H1 (cell line): ENCODE results near the gene UNC50. TPM values are rescaled to one million over a fixed set of nuclear protein-coding genes. Genes with fewer than 3 reads are reported as not detected.

Experiments used
- CTCF ChIA-PET: fragments of 300-600 bp; sonication (Branson Sonifier 250); formaldehyde crosslinking; loops from one replicate; lab custom pipeline; 2021; ENCODE audit not compliant: partially characterized antibody; lab: Charles Lee
- POLR2A ChIA-PET: fragments of 300-600 bp; sonication (Branson Sonifier 250); formaldehyde crosslinking; loops from one replicate; lab custom pipeline; 2021; ENCODE audit warnings: inconsistent platforms; ENCODE audit not compliant: partially characterized antibody; lab: Charles Lee
- DNase-seq, 2 experiments: peaks; one replicate each; pipeline versions ENCODE4 v3.0.0 to v3.0.0-alpha.2; 2010 to 2022; ENCODE audit warnings: low spot score in 2 of 2, low read depth in 1 of 2, mixed read lengths in 1 of 2
- FAIRE-seq: peaks from 2 replicates; lab custom pipeline; 2011; peaks lifted over from hg19 to GRCh38; lab: Jason Lieb, UNC
- H2AFZ ChIP-seq: 2 replicates; pipeline ENCODE4 v1.8.1; 2012; ENCODE audit warnings: low read length, inconsistent platforms
- H2AK5ac ChIP-seq: 2 replicates; pipeline ENCODE4 v1.6.1; 2013; ENCODE audit warnings: low read depth, low read length
- H2BK120ac ChIP-seq: replicated peaks from 2 replicates; pipeline ENCODE3; 2013; ENCODE audit warnings: low read depth, low read length, inconsistent platforms
- H2BK12ac ChIP-seq: 2 replicates; pipeline ENCODE4 v1.6.1; 2013; ENCODE audit warnings: low read depth, low read length
- H2BK15ac ChIP-seq: 2 replicates; pipeline ENCODE4 v1.6.1; 2013; ENCODE audit warnings: low read length
- H2BK20ac ChIP-seq: 2 replicates; pipeline ENCODE4 v1.6.1; 2013; ENCODE audit warnings: low read length
- H2BK5ac ChIP-seq: 2 replicates; pipeline ENCODE4 v1.6.1; 2013; ENCODE audit warnings: low read depth, low read length
- H3K14ac ChIP-seq: 2 replicates; pipeline ENCODE4 v1.6.1; 2013; ENCODE audit warnings: inconsistent platforms; ENCODE audit not compliant: insufficient read length
- H3K18ac ChIP-seq: 2 replicates; pipeline ENCODE4 v1.6.1; 2013; ENCODE audit warnings: low read length; ENCODE audit errors: extremely low read depth
- H3K23ac ChIP-seq: 2 replicates; pipeline ENCODE4 v1.6.1; 2013; ENCODE audit warnings: inconsistent platforms; ENCODE audit not compliant: insufficient read length
- H3K23me2 ChIP-seq: 2 replicates; pipeline ENCODE4 v1.6.1; 2013; ENCODE audit warnings: low read depth, low read length
- H3K27ac ChIP-seq: 2 replicates; pipeline ENCODE4 v1.6.1; 2011; ENCODE audit warnings: low read depth, low read length, inconsistent platforms
- H3K27me3 ChIP-seq, 4 experiments: replicated peaks in 1 of 4; 1 replicate in 1 of 4; 2 replicates in 3 of 4; pipeline versions ENCODE4 v1.6.1 to v1.8.1; 2011 to 2013; ENCODE audit warnings: low read length in 3 of 4, mild to moderate bottlenecking in 3 of 4, inconsistent platforms in 2 of 4, mixed read lengths in 2 of 4, moderate library complexity in 1 of 4; ENCODE audit not compliant: control insufficient read depth in 3 of 4, insufficient read depth in 3 of 4; ENCODE audit errors: extremely low read depth in 1 of 4
- H3K36me3 ChIP-seq, 4 experiments: 2 replicates each; pipeline versions ENCODE4 v1.6.1 to v1.8.1; 2011 to 2013; ENCODE audit warnings: mild to moderate bottlenecking in 4 of 4, low read length in 3 of 4, moderate library complexity in 2 of 4, control low read depth in 1 of 4, inconsistent platforms in 1 of 4; ENCODE audit not compliant: insufficient read depth in 4 of 4, control insufficient read depth in 2 of 4
- H3K4ac ChIP-seq: replicated peaks from 2 replicates; pipeline ENCODE3; 2013; ENCODE audit warnings: low read length, low read depth, mixed read lengths, inconsistent platforms; ENCODE audit not compliant: insufficient read length
- H3K4me1 ChIP-seq, 4 experiments: replicated peaks in 1 of 4; 1 replicate in 1 of 4; 2 replicates in 3 of 4; pipeline versions ENCODE4 v1.6.1 to v1.8.1; 2011 to 2013; ENCODE audit warnings: low read length in 3 of 4, inconsistent platforms in 2 of 4, mixed read lengths in 1 of 4; ENCODE audit not compliant: insufficient read depth in 4 of 4, control insufficient read depth in 3 of 4
- H3K4me2 ChIP-seq, 2 experiments: 2 replicates each; pipeline versions ENCODE4 v1.6.1 to v1.8.1; 2011 to 2013; ENCODE audit warnings: low read depth in 2 of 2, low read length in 2 of 2, control low read depth in 1 of 2, inconsistent platforms in 1 of 2, mild to moderate bottlenecking in 1 of 2; ENCODE audit not compliant: insufficient read depth in 1 of 2
- H3K4me3 ChIP-seq, 4 experiments: fragments of 200-600, 300-600 bp in 1 of 4; sonication (generic), shearing (Covaris generic), sonication (Bioruptor Twin) in 1 of 4; 2 replicates each; pipeline versions ENCODE4 v1.5.1 to v1.8.1; 2011 to 2016; ENCODE audit warnings: low read length in 4 of 4, low read depth in 3 of 4, control low read depth in 2 of 4, inconsistent platforms in 2 of 4, mild to moderate bottlenecking in 2 of 4, mixed read lengths in 1 of 4, moderate library complexity in 1 of 4; ENCODE audit not compliant: insufficient read depth in 2 of 4; ENCODE audit errors: extremely low read depth in 1 of 4
- H3K56ac ChIP-seq: replicated peaks from 2 replicates; pipeline ENCODE3; 2013; ENCODE audit warnings: low read depth, mild to moderate bottlenecking, mixed read lengths, low read length, inconsistent platforms; ENCODE audit not compliant: insufficient read length
- H3K79me1 ChIP-seq: 2 replicates; pipeline ENCODE4 v1.6.1; 2013; ENCODE audit warnings: low read depth, low read length, control low read depth
- H3K79me2 ChIP-seq, 2 experiments: 2 replicates each; pipeline versions ENCODE4 v1.6.1 to v1.8.1; 2012 to 2013; ENCODE audit warnings: low read length in 2 of 2, mild to moderate bottlenecking in 2 of 2, inconsistent platforms in 1 of 2; ENCODE audit not compliant: insufficient read depth in 2 of 2, control insufficient read depth in 1 of 2
- H3K9ac ChIP-seq, 4 experiments: replicated peaks in 1 of 4; 1 replicate in 1 of 4; 2 replicates in 3 of 4; pipeline versions ENCODE4 v1.6.1 to v1.8.1; 2011 to 2013; ENCODE audit warnings: low read depth in 3 of 4, low read length in 3 of 4, control low read depth in 2 of 4, mild to moderate bottlenecking in 2 of 4, moderate library complexity in 2 of 4, inconsistent platforms in 1 of 4; ENCODE audit errors: extremely low read depth in 1 of 4
- H3K9me3 ChIP-seq, 2 experiments: 2 replicates each; pipeline versions ENCODE4 v1.6.1 to v1.8.1; 2012 to 2013; ENCODE audit warnings: mild to moderate bottlenecking in 2 of 2, moderate library complexity in 2 of 2, control low read depth in 1 of 2, inconsistent platforms in 1 of 2, low read depth in 1 of 2, low read length in 1 of 2, mixed read lengths in 1 of 2; ENCODE audit not compliant: insufficient read depth in 2 of 2
- H4K20me1 ChIP-seq, 2 experiments: replicated peaks in 1 of 2; 2 replicates each; pipeline versions ENCODE3 to v1.8.1; 2011 to 2013; ENCODE audit warnings: inconsistent platforms in 2 of 2, low read length in 2 of 2, mild to moderate bottlenecking in 1 of 2; ENCODE audit not compliant: insufficient read depth in 2 of 2, control insufficient read depth in 1 of 2
- H4K5ac ChIP-seq: 2 replicates; pipeline ENCODE4 v1.6.1; 2013; ENCODE audit warnings: low read length, low read depth, mixed read lengths, inconsistent platforms; ENCODE audit not compliant: insufficient read length
- H4K8ac ChIP-seq: 2 replicates; pipeline ENCODE4 v1.8.0; 2013; ENCODE audit warnings: mild to moderate bottlenecking, moderate library complexity, low read length, inconsistent platforms; ENCODE audit not compliant: insufficient read depth; ENCODE audit errors: extremely low read depth
- H4K91ac ChIP-seq: replicated peaks from 2 replicates; pipeline ENCODE3; 2013; ENCODE audit warnings: low read length, mixed read lengths, inconsistent platforms; ENCODE audit not compliant: insufficient read length
- EGR1 ChIP-seq: IDR thresholded peaks from 2 replicates; pipeline ENCODE4 v1.6.1; 2011; ENCODE audit warnings: low read depth, low read length, borderline replicate concordance
- NRF1 ChIP-seq: IDR thresholded peaks from 2 replicates; pipeline ENCODE4 v1.6.1; 2011; ENCODE audit warnings: mild to moderate bottlenecking, low read depth, low read length, improper control_type of control experiment
- SAP30 ChIP-seq: fragments of 300-600 bp; sonication (generic); IDR thresholded peaks from 2 replicates; pipeline ENCODE4 v1.7.1; 2012; ENCODE audit warnings: low read length, moderate library complexity, mild to moderate bottlenecking, inconsistent platforms; ENCODE audit not compliant: insufficient read depth, insufficient replicate concordance
- SIN3A ChIP-seq, 2 experiments: IDR thresholded peaks in 1 of 2; conservative IDR thresholded peaks in 1 of 2; 2 replicates each; pipeline ENCODE4 v1.6.1; 2011 to 2012; ENCODE audit warnings: low read length in 2 of 2, improper control_type of control experiment in 1 of 2, low read depth in 1 of 2, mild to moderate bottlenecking in 1 of 2
- TCF12 ChIP-seq: IDR thresholded peaks from 2 replicates; pipeline ENCODE4 v1.6.1; 2011; ENCODE audit warnings: low read depth, mild to moderate bottlenecking, low read length
- WGBS, 2 experiments: shearing (Covaris generic) in 1 of 2; methylation state at CpG; one replicate each; pipeline versions ENCODE4 v1.1.6 to v1.1.7; 2013 to 2015; ENCODE audit warnings: low lambda C conversion rate in 2 of 2, mixed read lengths in 2 of 2, inconsistent platforms in 1 of 2, low coverage in 1 of 2, missing lambda C conversion rate in 1 of 2; ENCODE audit not compliant: insufficient replicate concordance in 2 of 2, insufficient coverage in 1 of 2, insufficient read length in 1 of 2; ENCODE audit errors: extremely low coverage in 1 of 2, missing lambda C conversion rate in 1 of 2; 5-methylcytosine and 5-hydroxymethylcytosine counted together
- polyA plus RNA-seq, 7 experiments: library from polyadenylated mRNA; depleted of rRNA in 3 of 7; stranded (reverse) in 5 of 7; unstranded in 2 of 7; fragments of >200 nt in 5 of 7; fragments of 200-250 nt in 2 of 7; gene quantifications; 1 replicate in 5 of 7; 2 replicates in 1 of 7; 4 replicates in 1 of 7; pipeline versions ENCODE4 v1.2.1 to v1.2.3, GENCODE V29; 2011 to 2013; ENCODE audit warnings: missing spikeins in 2 of 7, mixed read lengths in 2 of 7
- total RNA-seq: library from RNA; stranded (reverse); fragmentation: NEBNext Ultra II Directional; extraction: Animal tissue kit (Norgen Biotek cat#: 25700); gene quantifications from 2 replicates; pipeline ENCODE4 v1.2.1, GENCODE V29; 2021

UNC50 gene
- total and polyA plus RNA-seq, 2 of the 8 experiments (the other 6 are each of a cell fraction or from before 2014, with no cell fraction given), result 33.4 to 58.5 TPM

GRCh38 chr2:98572211-98572610, 36.2 kb upstream of the UNC50 start:
- H3K79me1 ChIP-seq, result no peaks in the 10 kb centered on the region
- H3K79me2 ChIP-seq, result no peaks in the 10 kb centered on the region
- no peak overlapping the region for H3K23ac ChIP-seq
- ChIA-PET POLR2A (no interaction called here), CTCF (interaction anchor here (1.0 to 2.3 kb wide), 3 partner anchors 14 to 125 kb away, joined by 3 to 8 read pairs (median 6); no protein-coding TSS in a partner anchor)
- no peaks in the 10 kb centered on the region for H3K4me1 ChIP-seq
- TF ChIP-seq TCF12, result no peak
- TF ChIP-seq SAP30, result no peak
- no peak for TF ChIP-seq EGR1
- TF ChIP-seq NRF1, result no peak
- no peak for TF ChIP-seq SIN3A (conservative IDR thresholded peaks at IDR 0.05 in 1 of 2, IDR thresholded peaks at IDR 0.05 in 1 of 2; ENCODE audit: low read depth in 1 of 2, low read length in 2 of 2)
- no peak for FAIRE-seq
- no peak overlapping the region for H2BK15ac ChIP-seq
- H3K36me3 ChIP-seq, result peaks cover 8 to 26% (median 14%) of the 10 kb centered on the region in 4 experiments
- DNase-seq, result no peak
- no peak overlapping the region for H4K8ac ChIP-seq
- H3K18ac ChIP-seq, result no peak overlapping the region
- H2BK5ac ChIP-seq, result no peak overlapping the region
- no peak overlapping the region for H2AFZ ChIP-seq
- no peak overlapping the region for H4K5ac ChIP-seq
- peaks cover 0 to 7% of the 10 kb centered on the region in 2 experiments for H4K20me1 ChIP-seq
- no peak overlapping the region for H3K56ac ChIP-seq
- 100% methylated on average over 5 of the region's 5 CpGs; no CpG with 5 or more reads in 1 of the 2 experiments for WGBS, 2 experiments
- no peak overlapping the region for H4K91ac ChIP-seq
- no peak overlapping the region for H3K4me3 ChIP-seq
- no peak overlapping the region for H3K9ac ChIP-seq
- H3K4me2 ChIP-seq, result no peak overlapping the region
- H2AK5ac ChIP-seq, result no peak overlapping the region
- no peak overlapping the region for H2BK120ac ChIP-seq
- no peak overlapping the region for H2BK20ac ChIP-seq
- no peak overlapping the region for H2BK12ac ChIP-seq
- no peaks in the 10 kb centered on the region for H3K9me3 ChIP-seq
- H3K27ac ChIP-seq, result no peak overlapping the region
- no peaks in the 10 kb centered on the region for H3K27me3 ChIP-seq
- H3K23me2 ChIP-seq, result no peaks in the 10 kb centered on the region
- no peak overlapping the region for H3K4ac ChIP-seq
- no peak overlapping the region for H3K14ac ChIP-seq
